Glutamatergic neuron (in vitro differentiated cells): ENCODE results near the gene UBR4. TPM values are rescaled to one million over a fixed set of nuclear protein-coding genes. Genes with fewer than 3 reads are reported as not detected.

Experiments used
- DNase-seq: peaks from one replicate; pipeline ENCODE4 v3.0.0; 2022
- H3K27ac Mint-ChIP-seq: one replicate; pipeline ENCODE4 v1.8.0; 2020; ENCODE audit warnings: mild to moderate bottlenecking, mixed read lengths, inconsistent platforms; ENCODE audit not compliant: unreplicated experiment
- H3K27me3 Mint-ChIP-seq: one replicate; pipeline ENCODE4 v1.8.0; 2020; ENCODE audit warnings: mild to moderate bottlenecking, moderate library complexity, mixed read lengths, inconsistent platforms; ENCODE audit not compliant: unreplicated experiment
- H3K36me3 Mint-ChIP-seq: one replicate; pipeline ENCODE4 v1.8.0; 2020; ENCODE audit warnings: mild to moderate bottlenecking, mixed read lengths, inconsistent platforms; ENCODE audit not compliant: unreplicated experiment
- H3K4me1 Mint-ChIP-seq: one replicate; pipeline ENCODE4 v1.8.0; 2020; ENCODE audit warnings: mild to moderate bottlenecking, low read depth, mixed read lengths, inconsistent platforms; ENCODE audit not compliant: unreplicated experiment
- H3K4me3 Mint-ChIP-seq: one replicate; pipeline ENCODE4 v1.8.0; 2020; ENCODE audit warnings: mild to moderate bottlenecking, mixed read lengths, inconsistent platforms; ENCODE audit not compliant: unreplicated experiment
- H3K9me3 Mint-ChIP-seq: one replicate; pipeline ENCODE4 v1.8.0; 2020; ENCODE audit warnings: mild to moderate bottlenecking, moderate library complexity, mixed read lengths, inconsistent platforms; ENCODE audit not compliant: unreplicated experiment
- CTCF ChIP-seq: fragments of 200-600 bp; sonication (generic); IDR thresholded peaks from one replicate; pipeline ENCODE4 v1.5.0; 2021; ENCODE audit not compliant: partially characterized antibody, unreplicated experiment
- total RNA-seq: library from RNA; stranded (reverse); fragmentation: NEBNext Ultra II Directional; extraction: Animal tissue kit (Norgen Biotek cat#: 25700); gene quantifications from one replicate; pipeline ENCODE4 v1.2.1, GENCODE V29; 2021; ENCODE audit not compliant: unreplicated experiment

UBR4 gene
- total RNA-seq, 1 donor from 2014 or later: 176 TPM

DNA sequence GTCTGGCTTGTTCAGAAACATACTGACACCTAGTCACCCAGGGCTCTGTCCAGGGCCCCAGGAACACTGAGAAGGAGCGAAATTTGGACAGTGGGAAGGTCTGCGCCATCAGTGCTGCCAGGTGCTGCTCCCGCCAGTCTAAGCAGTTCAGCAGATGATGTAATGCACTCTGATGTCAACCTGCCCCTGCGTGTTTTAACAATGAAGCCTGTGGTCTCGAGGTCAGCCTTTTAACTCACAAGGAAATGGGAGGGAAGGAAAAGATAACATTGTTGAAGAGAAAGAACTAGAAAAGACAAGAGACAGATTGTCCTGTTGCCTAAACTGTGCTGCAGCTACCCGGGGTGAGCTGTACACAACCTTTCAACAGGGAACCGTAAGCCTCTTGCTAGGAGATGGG is 127.0 kb downstream of the UBR4 start:
- no peak for DNase-seq
- H3K9me3 Mint-ChIP-seq: peaks cover 4% of the 10 kb centered on the region
- H3K4me3 Mint-ChIP-seq: no peak overlapping the region
- no peaks in the 10 kb centered on the region for H3K4me1 Mint-ChIP-seq
- TF ChIP-seq CTCF: no peak
- H3K27me3 Mint-ChIP-seq: peaks cover 3% of the 10 kb centered on the region
- H3K27ac Mint-ChIP-seq: no peak overlapping the region
- H3K36me3 Mint-ChIP-seq: peaks cover 5% of the 10 kb centered on the region

GRCh38 chr1:19081218-19081893 is 128.7 kb downstream of the UBR4 start:
- no peak for TF ChIP-seq CTCF
- DNase-seq: no peak
- no peak overlapping the region for H3K27ac Mint-ChIP-seq
- H3K9me3 Mint-ChIP-seq: peaks cover 4% of the 10 kb centered on the region
- H3K4me3 Mint-ChIP-seq: no peak overlapping the region
- H3K4me1 Mint-ChIP-seq: no peaks in the 10 kb centered on the region
- H3K36me3 Mint-ChIP-seq: peaks cover 5% of the 10 kb centered on the region
- peaks cover 3% of the 10 kb centered on the region for H3K27me3 Mint-ChIP-seq

GRCh38 chr1:19080721-19081120 is 129.3 kb downstream of the UBR4 start:
- DNase-seq: no peak
- peaks cover 5% of the 10 kb centered on the region for H3K36me3 Mint-ChIP-seq

GRCh38 chr1:19079541-19080472 is 130.3 kb downstream of the UBR4 start:
- TF ChIP-seq CTCF: no peak
- peaks cover 6% of the 10 kb centered on the region for H3K9me3 Mint-ChIP-seq
- H3K27ac Mint-ChIP-seq: no peak overlapping the region
- peaks cover 1% of the 10 kb centered on the region for H3K27me3 Mint-ChIP-seq
- H3K4me3 Mint-ChIP-seq: no peak overlapping the region
- peaks cover 5% of the 10 kb centered on the region for H3K36me3 Mint-ChIP-seq
- no peak for DNase-seq
- H3K4me1 Mint-ChIP-seq: no peaks in the 10 kb centered on the region

More at GRCh38 chr1:19080721-19081120, 129.3 kb downstream of the UBR4 start:
- H3K9me3 Mint-ChIP-seq: peaks cover 4% of the 10 kb centered on the region
- H3K4me1 Mint-ChIP-seq: no peaks in the 10 kb centered on the region
- no peak for TF ChIP-seq CTCF
- peaks cover 3% of the 10 kb centered on the region for H3K27me3 Mint-ChIP-seq
- no peak overlapping the region for H3K4me3 Mint-ChIP-seq
- H3K27ac Mint-ChIP-seq: no peak overlapping the region

DNA sequence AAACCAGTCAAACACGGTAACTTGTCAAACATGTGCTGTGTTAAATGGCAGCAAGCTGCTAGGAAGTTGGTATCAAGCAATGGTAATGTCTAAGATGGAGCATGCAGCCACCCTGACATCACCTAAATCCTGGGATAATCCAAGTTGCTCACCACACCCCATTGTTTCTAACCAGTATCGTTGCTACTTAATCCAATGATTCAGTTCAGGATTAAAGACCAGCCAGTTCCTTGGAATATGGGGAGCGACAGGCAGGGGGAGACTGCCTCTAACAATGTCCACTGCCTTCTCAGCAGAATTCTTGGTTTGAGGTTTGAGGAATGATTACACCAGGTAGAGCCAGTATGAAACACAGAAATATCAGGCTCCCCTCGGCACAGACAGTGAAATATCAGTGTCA is 131.5 kb downstream of the UBR4 start:
- no peak for DNase-seq
- Mint-ChIP-seq H3K36me3 (peaks cover 9% of the 10 kb centered on the region), H3K9me3 (peaks cover 4% of the 10 kb centered on the region), H3K4me1 (no peaks in the 10 kb centered on the region), H3K27me3 (no peaks in the 10 kb centered on the region), H3K27ac (no peak overlapping the region), H3K4me3 (no peak overlapping the region)
- no peak for TF ChIP-seq CTCF
